OCI-LY7 (cell line): ENCODE results near the gene CPNE4. TPM values are rescaled to one million over a fixed set of nuclear protein-coding genes. Genes with fewer than 3 reads are reported as not detected.

ENCODE experiments used
- BruUV-seq: library from RNA; stranded (reverse); fragments of 400-500 nt; replicated peaks from 2 replicates; lab custom pipeline; 2021; lab: Mats Ljungman, UMichigan
- CTCF ChIA-PET: fragments of 300-600 bp; sonication (Branson Sonifier 250); formaldehyde crosslinking; loops from one replicate; lab custom pipeline; 2022; ENCODE audit warnings: antibody characterized with exemption; ENCODE audit not compliant: unreplicated experiment; lab: Charles Lee
- POLR2A ChIA-PET: fragments of 300-600 bp; sonication (Branson Sonifier 250); formaldehyde crosslinking; loops from one replicate; lab custom pipeline; 2022; ENCODE audit warnings: antibody characterized with exemption; lab: Charles Lee
- DNase-seq: peaks from one replicate; pipeline ENCODE4 v3.0.0-alpha.2; 2015; ENCODE audit warnings: low spot score
- H2AFZ ChIP-seq: fragments of 200-600 bp; sonication (generic), shearing (Covaris generic); 2 replicates; pipeline ENCODE4 v1.6.1; 2014; ENCODE audit warnings: mild to moderate bottlenecking, antibody characterized with exemption, low read length, moderate library complexity
- H3K27ac ChIP-seq: fragments of 200-600 bp; sonication (generic); 2 replicates; pipeline ENCODE4 v1.5.1; 2014; ENCODE audit warnings: mixed run types, low read depth, mild to moderate bottlenecking, moderate library complexity, low read length, inconsistent platforms; ENCODE audit not compliant: poor library complexity, severe bottlenecking
- H3K36me3 ChIP-seq: fragments of 200-600 bp; sonication (generic); 2 replicates; pipeline ENCODE4 v1.6.1; 2014; ENCODE audit warnings: mild to moderate bottlenecking, antibody characterized with exemption, low read length, moderate library complexity, mixed read lengths; ENCODE audit not compliant: insufficient read depth
- H3K4me1 ChIP-seq: fragments of 200-600 bp; sonication (generic); 2 replicates; pipeline ENCODE4 v1.5.1; 2014; ENCODE audit warnings: mild to moderate bottlenecking, low read length; ENCODE audit not compliant: insufficient read depth, poor library complexity, severe bottlenecking
- H3K4me2 ChIP-seq: fragments of 200-600 bp; sonication (generic); 2 replicates; pipeline ENCODE4 v1.6.1; 2014; ENCODE audit warnings: mild to moderate bottlenecking, low read length
- H3K4me3 ChIP-seq: fragments of 200-600 bp; sonication (generic); 2 replicates; pipeline ENCODE4 v1.5.1; 2014; ENCODE audit warnings: mild to moderate bottlenecking, low read depth, low read length; ENCODE audit not compliant: poor library complexity, severe bottlenecking
- H3K79me2 ChIP-seq: fragments of 200-600 bp; sonication (generic); 2 replicates; pipeline ENCODE4 v1.6.1; 2016; ENCODE audit warnings: low read depth, mild to moderate bottlenecking, low read length, moderate library complexity, mixed read lengths; ENCODE audit not compliant: insufficient read depth
- H3K9me2 ChIP-seq: fragments of 200-600 bp; sonication (generic); 2 replicates; pipeline ENCODE4 v1.6.1; 2016; ENCODE audit warnings: mild to moderate bottlenecking, low read length, mixed read lengths; ENCODE audit not compliant: insufficient read depth
- H3K9me3 ChIP-seq: fragments of 200-600 bp; sonication (generic); 2 replicates; pipeline ENCODE4 v1.6.1; 2014; ENCODE audit warnings: mild to moderate bottlenecking, mixed run types, low read length, mixed read lengths
- H4K20me1 ChIP-seq: fragments of 200-600 bp; sonication (generic); 2 replicates; pipeline ENCODE4 v1.6.1; 2014; ENCODE audit warnings: mild to moderate bottlenecking, antibody characterized with exemption, low read length, moderate library complexity, mixed read lengths; ENCODE audit not compliant: insufficient read depth
- EZH2phosphoT487 ChIP-seq: fragments of 200-600 bp; sonication (generic); IDR thresholded peaks from 2 replicates; pipeline ENCODE4 v1.6.1; 2018; ENCODE audit warnings: low read depth, borderline replicate concordance, mild to moderate bottlenecking, mixed run types, antibody characterized with exemption, low read length, moderate library complexity, mixed read lengths
- intact Hi-C: fragments of 100-400 bp; cut with micrococcal nuclease; formaldehyde crosslinking; loops from one replicate; pipeline ENCODE4 v1.10.0; 2022; ENCODE audit not compliant: unreplicated experiment
- total RNA-seq, 2 experiments: library from RNA; depleted of rRNA in 1 of 2; stranded (reverse); fragments of >200 nt in 1 of 2; shearing (Covaris generic) in 1 of 2; gene quantifications; 2 replicates each; pipeline ENCODE4 v1.2.3, GENCODE V29; 2014 to 2022
- TF ChIP-seq, protein P1 (sequence below): fragments of 200-600 bp; sonication (generic); conservative IDR thresholded peaks from 2 replicates; pipeline ENCODE4 v1.5.1; 2014; ENCODE audit warnings: mild to moderate bottlenecking, antibody characterized with exemption, low read length, moderate library complexity, mixed read lengths

The CPNE4 gene
- total RNA-seq, 2 experiments from 2014 or later, result not detected

- H3K36me3 ChIP-seq, result no peaks in the 10 kb centered on the region
- no TSS peak for BruUV-seq
- H3K4me2 ChIP-seq, result no peak overlapping the region
- H3K4me3 ChIP-seq, result no peak overlapping the region
- H3K79me2 ChIP-seq, result no peaks in the 10 kb centered on the region
- H3K4me1 ChIP-seq, result no peaks in the 10 kb centered on the region
- no peaks in the 10 kb centered on the region for H4K20me1 ChIP-seq
- H3K27ac ChIP-seq, result no peak overlapping the region
- TF ChIP-seq, protein P1, sequence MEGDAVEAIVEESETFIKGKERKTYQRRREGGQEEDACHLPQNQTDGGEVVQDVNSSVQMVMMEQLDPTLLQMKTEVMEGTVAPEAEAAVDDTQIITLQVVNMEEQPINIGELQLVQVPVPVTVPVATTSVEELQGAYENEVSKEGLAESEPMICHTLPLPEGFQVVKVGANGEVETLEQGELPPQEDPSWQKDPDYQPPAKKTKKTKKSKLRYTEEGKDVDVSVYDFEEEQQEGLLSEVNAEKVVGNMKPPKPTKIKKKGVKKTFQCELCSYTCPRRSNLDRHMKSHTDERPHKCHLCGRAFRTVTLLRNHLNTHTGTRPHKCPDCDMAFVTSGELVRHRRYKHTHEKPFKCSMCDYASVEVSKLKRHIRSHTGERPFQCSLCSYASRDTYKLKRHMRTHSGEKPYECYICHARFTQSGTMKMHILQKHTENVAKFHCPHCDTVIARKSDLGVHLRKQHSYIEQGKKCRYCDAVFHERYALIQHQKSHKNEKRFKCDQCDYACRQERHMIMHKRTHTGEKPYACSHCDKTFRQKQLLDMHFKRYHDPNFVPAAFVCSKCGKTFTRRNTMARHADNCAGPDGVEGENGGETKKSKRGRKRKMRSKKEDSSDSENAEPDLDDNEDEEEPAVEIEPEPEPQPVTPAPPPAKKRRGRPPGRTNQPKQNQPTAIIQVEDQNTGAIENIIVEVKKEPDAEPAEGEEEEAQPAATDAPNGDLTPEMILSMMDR, result no peak
- TF ChIP-seq EZH2phosphoT487, result no peak
- no peaks in the 10 kb centered on the region for H3K9me2 ChIP-seq
- DNase-seq, result no peak
- no peaks in the 10 kb centered on the region for H3K9me3 ChIP-seq
- intact Hi-C loops, result no loop called here
- no peak overlapping the region for H2AFZ ChIP-seq
- POLR2A ChIA-PET, result no interaction called here
- CTCF ChIA-PET, result no interaction called here
These were observed 20.7 kb downstream of the CPNE4 start for GRCh38 chr3:132014105-132014504.

GRCh38 chr3:132009241-132009640, 25.6 kb downstream of the CPNE4 start:
- no TSS peak for BruUV-seq
- Histone ChIP-seq H3K36me3 (no peaks in the 10 kb centered on the region), H3K9me2 (no peaks in the 10 kb centered on the region), H3K79me2 (no peaks in the 10 kb centered on the region), H3K9me3 (no peaks in the 10 kb centered on the region), H3K27ac (no peak overlapping the region), H3K4me2 (no peak overlapping the region), H3K4me1 (no peaks in the 10 kb centered on the region), H3K4me3 (no peak overlapping the region), H4K20me1 (no peaks in the 10 kb centered on the region), H2AFZ (no peak overlapping the region)
- intact Hi-C loops, result no loop called here
- TF ChIP-seq, protein P1, result no peak
- no peak for TF ChIP-seq EZH2phosphoT487
- ChIA-PET CTCF (interaction anchor here (0.9 kb wide), 1 partner anchor 79 kb away, joined by 3 read pairs; no protein-coding TSS in a partner anchor), POLR2A (interaction anchor here (0.5 kb wide), 1 partner anchor 485 kb away, joined by 4 read pairs; no protein-coding TSS in a partner anchor)
- no peak for DNase-seq

DNA sequence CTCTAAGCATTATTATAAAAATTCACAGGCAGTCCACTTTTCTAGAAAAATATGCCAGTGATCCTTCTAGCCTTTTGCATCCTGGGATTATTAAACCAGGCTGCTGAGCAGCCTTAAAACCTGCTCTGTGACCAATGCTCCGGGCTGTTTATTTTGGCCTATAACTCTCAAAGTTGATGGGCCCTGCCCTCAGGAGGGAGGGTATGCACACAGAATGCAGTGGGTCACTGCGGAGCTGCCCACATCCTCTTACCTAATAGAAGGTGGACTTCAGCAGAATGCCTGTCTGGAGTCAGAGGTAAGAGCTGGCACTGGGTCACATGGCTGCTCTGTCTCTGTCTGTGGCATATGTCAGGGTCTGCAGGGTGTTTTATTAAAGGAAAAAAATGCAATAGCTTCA, 26.0 kb downstream of the CPNE4 start:
- CTCF ChIA-PET, result interaction anchor here (0.9 kb wide), 1 partner anchor 78 kb away, joined by 3 read pairs; no protein-coding TSS in a partner anchor

More for the DNA sequence above, 26.0 kb downstream of the CPNE4 start:
- POLR2A ChIA-PET, result interaction anchor here (0.5 kb wide), 1 partner anchor 484 kb away, joined by 4 read pairs; no protein-coding TSS in a partner anchor
- Histone ChIP-seq H3K4me2 (no peak overlapping the region), H3K4me1 (no peaks in the 10 kb centered on the region), H3K9me3 (no peaks in the 10 kb centered on the region), H3K79me2 (no peaks in the 10 kb centered on the region), H3K27ac (no peak overlapping the region), H3K36me3 (no peaks in the 10 kb centered on the region), H3K9me2 (no peaks in the 10 kb centered on the region), H3K4me3 (no peak overlapping the region), H4K20me1 (no peaks in the 10 kb centered on the region), H2AFZ (no peak overlapping the region)
- intact Hi-C loops, result no loop called here
- BruUV-seq, result no TSS peak
- DNase-seq, result no peak
- TF ChIP-seq EZH2phosphoT487, result no peak
- TF ChIP-seq, protein P1, result no peak
